ENCODE results near the gene FBXW4.

FBXW4 gene

DNA sequence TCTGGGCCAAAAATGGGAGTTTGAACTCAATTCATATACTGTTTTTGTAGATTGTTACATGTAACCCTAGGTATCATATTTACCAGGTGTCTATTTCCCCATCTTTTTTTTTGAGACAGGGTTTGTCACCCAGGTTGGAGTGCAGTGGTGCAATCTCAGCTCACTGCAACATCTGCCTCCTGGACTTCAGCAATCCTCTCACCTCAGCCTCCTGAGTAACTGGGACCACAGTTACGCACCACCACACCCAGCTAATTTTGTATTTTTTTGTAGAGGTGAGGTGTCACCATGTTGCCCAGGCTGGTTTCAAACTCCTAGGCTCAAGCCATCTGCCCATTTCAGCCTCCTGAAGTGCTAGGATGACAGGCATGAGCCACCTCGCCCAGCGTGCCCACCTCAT is 28.2 kb upstream of the FBXW4 start:
- no peak for DNase-seq (ENCODE audit: low read depth, low spot score)
- no peaks in the 10 kb centered on the region for H3K9me3 ChIP-seq (ENCODE audit: low read depth, low read length)

GRCh38 chr10:101721806-101722205 is 26.8 kb upstream of the FBXW4 start:
- Histone ChIP-seq H3K9me3 (ENCODE audit: low read depth, low read length) (no peaks in the 10 kb centered on the region), H3K27ac (no peak overlapping the region), H3K36me3 (ENCODE audit: insufficient read depth, low read length) (no peaks in the 10 kb centered on the region), H3K9ac (ENCODE audit: insufficient read length) (no peak overlapping the region), H3K4me3 (no peak overlapping the region)
- no peak for DNase-seq (ENCODE audit: low read depth, low spot score)
- TF ChIP-seq EZH2 (IDR thresholded peaks at IDR 0.05) = no peak
- no peak for TF ChIP-seq FOXP2 (optimal IDR thresholded peaks at IDR 0.05; ENCODE audit: control extremely low read depth, extremely low read length, insufficient read depth)
- no peak for TF ChIP-seq POLR2AphosphoS5 (IDR thresholded peaks at IDR 0.05; ENCODE audit: borderline replicate concordance, low read depth, low read length)

More for the DNA sequence above, 28.2 kb upstream of the FBXW4 start:
- no peaks in the 10 kb centered on the region for H3K36me3 ChIP-seq (ENCODE audit: insufficient read depth, low read length)
- H3K27ac ChIP-seq = no peak overlapping the region
- no peak overlapping the region for H3K4me3 ChIP-seq
- H3K9ac ChIP-seq (ENCODE audit: insufficient read length) = no peak overlapping the region
- TF ChIP-seq POLR2AphosphoS5 (IDR thresholded peaks at IDR 0.05; ENCODE audit: borderline replicate concordance, low read depth, low read length) (no peak), FOXP2 (optimal IDR thresholded peaks at IDR 0.05; ENCODE audit: control extremely low read depth, extremely low read length, insufficient read depth) (no peak), EZH2 (IDR thresholded peaks at IDR 0.05) (no peak)

DNA sequence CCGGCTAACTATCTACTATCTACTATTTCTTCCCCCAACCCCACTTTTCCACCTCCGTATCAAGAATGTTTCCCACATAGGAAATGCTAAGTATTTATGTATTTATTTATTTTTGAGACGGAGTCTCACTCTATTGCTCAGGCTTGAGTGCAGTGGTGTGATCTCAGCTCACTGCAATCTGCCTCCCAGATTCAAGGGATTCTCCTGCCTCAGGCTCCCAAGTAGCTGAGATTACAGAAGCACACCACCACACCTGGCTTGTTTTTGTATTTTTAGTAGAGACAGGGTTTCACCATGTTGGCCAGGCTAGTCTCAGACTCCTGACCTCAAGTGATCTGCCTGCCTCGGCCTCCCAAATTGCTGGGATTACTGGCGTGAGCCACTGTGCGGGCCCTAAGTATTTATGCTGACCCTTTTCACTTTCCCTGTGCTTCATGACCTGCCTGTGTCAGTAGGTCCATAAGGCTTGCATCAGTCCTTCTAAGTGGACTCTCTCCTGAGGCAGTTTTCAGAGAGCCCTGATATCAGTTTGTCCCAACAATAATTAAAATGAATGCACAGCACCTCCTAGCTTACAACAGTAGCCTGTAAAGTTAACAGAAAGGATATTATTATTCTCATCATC is 25.7 kb upstream of the FBXW4 start:
- TF ChIP-seq EZH2 (IDR thresholded peaks at IDR 0.05) (no peak), POLR2AphosphoS5 (IDR thresholded peaks at IDR 0.05; ENCODE audit: borderline replicate concordance, low read depth, low read length) (no peak), FOXP2 (optimal IDR thresholded peaks at IDR 0.05; ENCODE audit: control extremely low read depth, extremely low read length, insufficient read depth) (no peak)
- no peak overlapping the region for H3K4me3 ChIP-seq
- H3K36me3 ChIP-seq (ENCODE audit: insufficient read depth, low read length) = no peaks in the 10 kb centered on the region
- no peaks in the 10 kb centered on the region for H3K9me3 ChIP-seq (ENCODE audit: low read depth, low read length)
- H3K9ac ChIP-seq (ENCODE audit: insufficient read length) = no peak overlapping the region
- DNase-seq (ENCODE audit: low read depth, low spot score) = no peak
- H3K27ac ChIP-seq = no peak overlapping the region

DNA sequence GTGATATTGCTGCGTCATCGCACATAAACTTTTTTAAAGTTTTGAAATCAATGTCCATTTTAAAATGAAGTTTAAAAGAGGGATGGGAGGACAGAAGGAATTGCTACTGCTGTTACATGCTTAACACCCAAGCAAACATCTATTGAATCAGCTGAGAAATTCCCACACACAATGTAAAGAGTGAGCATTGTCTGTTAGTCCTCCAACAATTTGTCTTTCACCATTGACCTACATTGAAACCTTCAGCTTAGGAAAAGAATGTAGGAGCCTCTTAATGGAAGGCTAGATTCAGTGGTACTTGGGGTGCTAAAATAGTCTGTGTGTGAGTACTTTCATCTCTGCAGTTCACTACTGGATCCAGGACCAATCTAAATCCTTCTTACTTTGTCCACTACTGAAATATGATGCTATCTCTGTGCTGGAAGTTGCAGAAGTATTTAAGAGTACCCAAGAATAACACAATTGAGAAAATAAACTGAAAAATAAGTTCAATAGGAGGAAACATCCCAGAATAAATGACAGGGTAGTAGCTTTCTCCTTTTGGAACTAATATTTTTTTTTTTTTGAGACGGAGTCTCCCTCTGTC is 23.8 kb upstream of the FBXW4 start:
- DNase-seq (ENCODE audit: low read depth, low spot score) = no peak
- no peaks in the 10 kb centered on the region for H3K36me3 ChIP-seq (ENCODE audit: insufficient read depth, low read length)
- H3K9me3 ChIP-seq (ENCODE audit: low read depth, low read length) = no peaks in the 10 kb centered on the region
- TF ChIP-seq EZH2 (IDR thresholded peaks at IDR 0.05) (no peak), POLR2AphosphoS5 (IDR thresholded peaks at IDR 0.05; ENCODE audit: borderline replicate concordance, low read depth, low read length) (no peak), FOXP2 (optimal IDR thresholded peaks at IDR 0.05; ENCODE audit: control extremely low read depth, extremely low read length, insufficient read depth) (no peak)
- no peak overlapping the region for H3K9ac ChIP-seq (ENCODE audit: insufficient read length)
- H3K27ac ChIP-seq = no peak overlapping the region
- H3K4me3 ChIP-seq = no peak overlapping the region

GRCh38 chr10:101716891-101717659 is 22.1 kb upstream of the FBXW4 start:
- Histone ChIP-seq H3K9me3 (ENCODE audit: low read depth, low read length) (no peaks in the 10 kb centered on the region), H3K4me3 (no peak overlapping the region), H3K9ac (ENCODE audit: insufficient read length) (no peak overlapping the region), H3K27ac (no peak overlapping the region), H3K36me3 (ENCODE audit: insufficient read depth, low read length) (no peaks in the 10 kb centered on the region)
- TF ChIP-seq FOXP2 (optimal IDR thresholded peaks at IDR 0.05; ENCODE audit: control extremely low read depth, extremely low read length, insufficient read depth) = no peak
- TF ChIP-seq POLR2AphosphoS5 (IDR thresholded peaks at IDR 0.05; ENCODE audit: borderline replicate concordance, low read depth, low read length) = no peak
- no peak for TF ChIP-seq EZH2 (IDR thresholded peaks at IDR 0.05)
- no peak for DNase-seq (ENCODE audit: low read depth, low spot score)

- H3K36me3 ChIP-seq (ENCODE audit: insufficient read depth, low read length) = no peaks in the 10 kb centered on the region
- TF ChIP-seq FOXP2 (optimal IDR thresholded peaks at IDR 0.05; ENCODE audit: control extremely low read depth, extremely low read length, insufficient read depth) (no peak), POLR2AphosphoS5 (IDR thresholded peaks at IDR 0.05; ENCODE audit: borderline replicate concordance, low read depth, low read length) (no peak), EZH2 (IDR thresholded peaks at IDR 0.05) (no peak)
- no peak overlapping the region for H3K27ac ChIP-seq
These were observed 18.0 kb upstream of the FBXW4 start for GRCh38 chr10:101712997-101713396.

GRCh38 chr10:101710793-101711192 is 15.8 kb upstream of the FBXW4 start:
- no peak for TF ChIP-seq FOXP2 (optimal IDR thresholded peaks at IDR 0.05; ENCODE audit: control extremely low read depth, extremely low read length, insufficient read depth)
- no peak for TF ChIP-seq POLR2AphosphoS5 (IDR thresholded peaks at IDR 0.05; ENCODE audit: borderline replicate concordance, low read depth, low read length)
- TF ChIP-seq EZH2 (IDR thresholded peaks at IDR 0.05) = no peak
- Histone ChIP-seq H3K36me3 (ENCODE audit: insufficient read depth, low read length) (no peaks in the 10 kb centered on the region), H3K9me3 (ENCODE audit: low read depth, low read length) (no peaks in the 10 kb centered on the region), H3K27ac (no peak overlapping the region), H3K4me3 (no peak overlapping the region), H3K9ac (ENCODE audit: insufficient read length) (no peak overlapping the region)
- DNase-seq (ENCODE audit: low read depth, low spot score) = no peak

More at GRCh38 chr10:101712997-101713396, 18.0 kb upstream of the FBXW4 start:
- H3K9ac ChIP-seq (ENCODE audit: insufficient read length) = no peak overlapping the region
- no peak for DNase-seq (ENCODE audit: low read depth, low spot score)
- H3K9me3 ChIP-seq (ENCODE audit: low read depth, low read length) = no peaks in the 10 kb centered on the region
- no peak overlapping the region for H3K4me3 ChIP-seq

GRCh38 chr10:101710059-101710695 is 15.2 kb upstream of the FBXW4 start:
- Histone ChIP-seq H3K27ac (no peak overlapping the region), H3K36me3 (ENCODE audit: insufficient read depth, low read length) (no peaks in the 10 kb centered on the region), H3K4me3 (no peak overlapping the region), H3K9ac (ENCODE audit: insufficient read length) (no peak overlapping the region), H3K9me3 (ENCODE audit: low read depth, low read length) (no peaks in the 10 kb centered on the region)
- DNase-seq (ENCODE audit: low read depth, low spot score) = no peak
- TF ChIP-seq EZH2 (IDR thresholded peaks at IDR 0.05) (no peak), FOXP2 (optimal IDR thresholded peaks at IDR 0.05; ENCODE audit: control extremely low read depth, extremely low read length, insufficient read depth) (no peak), POLR2AphosphoS5 (IDR thresholded peaks at IDR 0.05; ENCODE audit: borderline replicate concordance, low read depth, low read length) (no peak)
